ENCODE measurements around the gene IRAG1. TPM values are rescaled to one million over a fixed set of nuclear protein-coding genes. Genes with fewer than 3 reads are reported as not detected.

IRAG1 gene
- total RNA-seq, 6 experiments from 2014 or later: 1.2 to 2.3 (median 1.4) TPM

GRCh38 chr11:10659339-10660216 lies 34.0 kb downstream of the IRAG1 start:
- H3K9me3 ChIP-seq: no peaks in the 10 kb centered on the region
- peak overlapping the region in 1 of 3 donors; percentile 13 for H3K27ac ChIP-seq
- TF ChIP-seq CTCF (IDR thresholded peaks at IDR 0.05): no peak
- no peak for TF ChIP-seq POLR2A (IDR thresholded peaks at IDR 0.05)
- ATAC-seq: peak in 3 of 4 donors; percentile 24 to 58 (median 52)
- WGBS (ENCODE audit: insufficient coverage, low coverage, low lambda C conversion rate, missing lambda C conversion rate): 54% methylated on average over 9 of the region's 13 CpGs
- H3K36me3 ChIP-seq: no peaks in the 10 kb centered on the region
- no peak for DNase-seq
- intact Hi-C loops (cut with DNase I): loop anchor here in 1 of 2 donors (10.0 kb wide), 1 partner anchor 245 kb away; no protein-coding TSS in a partner anchor
- H3K4me3 ChIP-seq: no peak overlapping the region
- no peaks in the 10 kb centered on the region for H3K4me1 ChIP-seq
- H3K27me3 ChIP-seq: no peaks in the 10 kb centered on the region

- DNase-seq (no peak), ATAC-seq (peak in 1 of 4 donors; percentile 9)
- intact Hi-C loops (cut with DNase I): loop anchor here in 1 of 2 donors (10.0 kb wide), 1 partner anchor 244 kb away; no protein-coding TSS in a partner anchor
- Histone ChIP-seq H3K9me3 (no peaks in the 10 kb centered on the region), H3K27ac (no peak overlapping the region), H3K4me3 (no peak overlapping the region), H3K27me3 (no peaks in the 10 kb centered on the region), H3K4me1 (no peaks in the 10 kb centered on the region), H3K36me3 (no peaks in the 10 kb centered on the region)
- 50% methylated on average over 2 of the region's 6 CpGs for WGBS (ENCODE audit: insufficient coverage, low coverage, low lambda C conversion rate, missing lambda C conversion rate)
- no peak for TF ChIP-seq CTCF (IDR thresholded peaks at IDR 0.05)
- no peak for TF ChIP-seq POLR2A (IDR thresholded peaks at IDR 0.05)
Measured at GRCh38 chr11:10658621-10659338, 34.8 kb downstream of the IRAG1 start.

- WGBS (ENCODE audit: insufficient coverage, low coverage, low lambda C conversion rate, missing lambda C conversion rate): 46% methylated on average over 6 of the region's 20 CpGs
- no peaks in the 10 kb centered on the region for H3K4me1 ChIP-seq
- peak; percentile 6 to 44 (median 18) for ATAC-seq
Measured at GRCh38 chr11:10657308-10658271, 36.0 kb downstream of the IRAG1 start.

More at GRCh38 chr11:10657308-10658271, 36.0 kb downstream of the IRAG1 start:
- H3K36me3 ChIP-seq: no peaks in the 10 kb centered on the region
- TF ChIP-seq POLR2A (IDR thresholded peaks at IDR 0.05) (no peak), CTCF (IDR thresholded peaks at IDR 0.05) (no peak)
- intact Hi-C loops (cut with DNase I): loop anchor here in 1 of 2 donors (10.0 kb wide), 1 partner anchor 243 kb away; no protein-coding TSS in a partner anchor
- DNase-seq: no peak
- H3K27ac ChIP-seq: peak overlapping the region in 1 of 3 donors; percentile 46
- no peaks in the 10 kb centered on the region for H3K9me3 ChIP-seq
- H3K4me3 ChIP-seq: no peak overlapping the region
- H3K27me3 ChIP-seq: no peaks in the 10 kb centered on the region

All from right lobe of liver (tissue), 6 donors.